HL-60 (cell line): ENCODE measurements around the gene KRT36.

ENCODE experiments used
- DNase-seq, 2 experiments: peaks; one replicate each; pipeline ENCODE4 v3.0.0-alpha.2; 2010 to 2020; ENCODE audit warnings: low read depth in 1 of 2, low spot score in 1 of 2
- H3K27ac ChIP-seq: fragments of 250-450 bp; sonication (Bioruptor Pico); replicated peaks from 2 replicates; pipeline ENCODE4 v1.5.1; 2020; ENCODE audit warnings: mild to moderate bottlenecking, moderate library complexity
- H3K27me3 ChIP-seq: fragments of 250-450 bp; sonication (Bioruptor Pico); 2 replicates; pipeline ENCODE4 v1.5.1; 2021; ENCODE audit warnings: mild to moderate bottlenecking, moderate library complexity; ENCODE audit not compliant: insufficient read depth, poor library complexity, severe bottlenecking
- H3K4me3 ChIP-seq: replicated peaks from 2 replicates; pipeline ENCODE4 v1.5.1; 2011; ENCODE audit warnings: mild to moderate bottlenecking, control low read depth, low read length; ENCODE audit not compliant: insufficient read depth
- GABPA ChIP-seq: IDR thresholded peaks from 2 replicates; pipeline ENCODE4 v1.6.1; 2012; ENCODE audit warnings: low read depth
- POLR2AphosphoS5 ChIP-seq: IDR thresholded peaks from 2 replicates; pipeline ENCODE4 v1.6.1; 2012; ENCODE audit warnings: low read depth
- SPI1 ChIP-seq: IDR thresholded peaks from 2 replicates; pipeline ENCODE4 v1.6.1; 2012; ENCODE audit warnings: low read depth, mild to moderate bottlenecking, borderline replicate concordance
- TF ChIP-seq, protein P1 (sequence below): IDR thresholded peaks from 2 replicates; pipeline ENCODE4 v1.6.1; 2012; ENCODE audit warnings: low read depth; ENCODE audit not compliant: insufficient replicate concordance
- TF ChIP-seq, protein P2 (sequence below): IDR thresholded peaks from one replicate; pipeline ENCODE4 v1.5.1; 2011; ENCODE audit warnings: low read length, control low read depth, inconsistent platforms; ENCODE audit not compliant: insufficient read depth

The KRT36 gene

DNA sequence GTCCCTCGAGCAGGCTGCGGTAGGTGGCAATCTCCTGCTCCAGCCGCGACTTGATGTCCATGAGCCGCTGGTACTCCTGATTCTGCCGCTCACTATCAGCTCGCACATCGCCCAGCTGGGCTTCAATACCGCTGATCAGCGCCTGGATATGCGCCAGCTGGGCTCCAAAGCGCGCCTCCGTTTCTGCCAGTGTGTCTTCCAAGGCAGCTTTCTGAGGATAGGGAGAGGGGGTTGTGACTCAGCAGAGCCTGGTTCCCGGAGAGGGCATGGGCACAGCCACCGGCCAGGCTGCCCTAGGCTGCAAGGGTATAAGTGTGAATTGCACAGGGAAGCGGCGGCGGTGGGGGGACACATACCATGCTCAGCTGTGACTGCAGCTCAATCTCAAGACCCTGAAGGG, 34.1 kb upstream of the KRT36 start:
- Histone ChIP-seq H3K4me3 (no peak overlapping the region), H3K27ac (no peak overlapping the region)
- DNase-seq: no peak

DNA sequence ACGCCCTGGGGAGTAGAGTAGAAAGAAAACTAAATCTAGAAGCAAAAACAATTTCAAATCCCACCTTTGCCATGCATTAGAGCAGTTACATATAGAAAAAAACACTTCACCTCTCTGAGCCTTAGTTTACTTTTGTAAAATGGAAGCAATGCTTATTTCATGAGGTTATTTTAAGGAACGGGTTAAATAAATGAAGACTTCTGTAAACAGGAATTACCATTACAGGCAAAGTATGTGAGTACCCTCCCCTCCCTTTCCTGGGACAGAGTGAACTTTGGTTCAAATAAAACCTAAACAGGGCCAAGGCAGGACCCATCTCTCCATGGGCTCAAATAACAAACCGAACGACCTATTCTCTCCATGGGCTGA, 33.5 kb upstream of the KRT36 start:
- H3K27ac ChIP-seq: no peak overlapping the region
- H3K27me3 ChIP-seq: peaks cover 15% of the 10 kb centered on the region
- TF ChIP-seq POLR2AphosphoS5 (no peak), GABPA (no peak), SPI1 (no peak)
- TF ChIP-seq, protein P1, sequence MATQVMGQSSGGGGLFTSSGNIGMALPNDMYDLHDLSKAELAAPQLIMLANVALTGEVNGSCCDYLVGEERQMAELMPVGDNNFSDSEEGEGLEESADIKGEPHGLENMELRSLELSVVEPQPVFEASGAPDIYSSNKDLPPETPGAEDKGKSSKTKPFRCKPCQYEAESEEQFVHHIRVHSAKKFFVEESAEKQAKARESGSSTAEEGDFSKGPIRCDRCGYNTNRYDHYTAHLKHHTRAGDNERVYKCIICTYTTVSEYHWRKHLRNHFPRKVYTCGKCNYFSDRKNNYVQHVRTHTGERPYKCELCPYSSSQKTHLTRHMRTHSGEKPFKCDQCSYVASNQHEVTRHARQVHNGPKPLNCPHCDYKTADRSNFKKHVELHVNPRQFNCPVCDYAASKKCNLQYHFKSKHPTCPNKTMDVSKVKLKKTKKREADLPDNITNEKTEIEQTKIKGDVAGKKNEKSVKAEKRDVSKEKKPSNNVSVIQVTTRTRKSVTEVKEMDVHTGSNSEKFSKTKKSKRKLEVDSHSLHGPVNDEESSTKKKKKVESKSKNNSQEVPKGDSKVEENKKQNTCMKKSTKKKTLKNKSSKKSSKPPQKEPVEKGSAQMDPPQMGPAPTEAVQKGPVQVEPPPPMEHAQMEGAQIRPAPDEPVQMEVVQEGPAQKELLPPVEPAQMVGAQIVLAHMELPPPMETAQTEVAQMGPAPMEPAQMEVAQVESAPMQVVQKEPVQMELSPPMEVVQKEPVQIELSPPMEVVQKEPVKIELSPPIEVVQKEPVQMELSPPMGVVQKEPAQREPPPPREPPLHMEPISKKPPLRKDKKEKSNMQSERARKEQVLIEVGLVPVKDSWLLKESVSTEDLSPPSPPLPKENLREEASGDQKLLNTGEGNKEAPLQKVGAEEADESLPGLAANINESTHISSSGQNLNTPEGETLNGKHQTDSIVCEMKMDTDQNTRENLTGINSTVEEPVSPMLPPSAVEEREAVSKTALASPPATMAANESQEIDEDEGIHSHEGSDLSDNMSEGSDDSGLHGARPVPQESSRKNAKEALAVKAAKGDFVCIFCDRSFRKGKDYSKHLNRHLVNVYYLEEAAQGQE: no peak
- TF ChIP-seq, protein P2, sequence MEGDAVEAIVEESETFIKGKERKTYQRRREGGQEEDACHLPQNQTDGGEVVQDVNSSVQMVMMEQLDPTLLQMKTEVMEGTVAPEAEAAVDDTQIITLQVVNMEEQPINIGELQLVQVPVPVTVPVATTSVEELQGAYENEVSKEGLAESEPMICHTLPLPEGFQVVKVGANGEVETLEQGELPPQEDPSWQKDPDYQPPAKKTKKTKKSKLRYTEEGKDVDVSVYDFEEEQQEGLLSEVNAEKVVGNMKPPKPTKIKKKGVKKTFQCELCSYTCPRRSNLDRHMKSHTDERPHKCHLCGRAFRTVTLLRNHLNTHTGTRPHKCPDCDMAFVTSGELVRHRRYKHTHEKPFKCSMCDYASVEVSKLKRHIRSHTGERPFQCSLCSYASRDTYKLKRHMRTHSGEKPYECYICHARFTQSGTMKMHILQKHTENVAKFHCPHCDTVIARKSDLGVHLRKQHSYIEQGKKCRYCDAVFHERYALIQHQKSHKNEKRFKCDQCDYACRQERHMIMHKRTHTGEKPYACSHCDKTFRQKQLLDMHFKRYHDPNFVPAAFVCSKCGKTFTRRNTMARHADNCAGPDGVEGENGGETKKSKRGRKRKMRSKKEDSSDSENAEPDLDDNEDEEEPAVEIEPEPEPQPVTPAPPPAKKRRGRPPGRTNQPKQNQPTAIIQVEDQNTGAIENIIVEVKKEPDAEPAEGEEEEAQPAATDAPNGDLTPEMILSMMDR: no peak

More for the DNA sequence above, 34.1 kb upstream of the KRT36 start:
- peaks cover 21% of the 10 kb centered on the region for H3K27me3 ChIP-seq
- TF ChIP-seq POLR2AphosphoS5 (no peak), SPI1 (no peak), GABPA (no peak)
- TF ChIP-seq, protein P2: no peak
- TF ChIP-seq, protein P1: no peak

DNA sequence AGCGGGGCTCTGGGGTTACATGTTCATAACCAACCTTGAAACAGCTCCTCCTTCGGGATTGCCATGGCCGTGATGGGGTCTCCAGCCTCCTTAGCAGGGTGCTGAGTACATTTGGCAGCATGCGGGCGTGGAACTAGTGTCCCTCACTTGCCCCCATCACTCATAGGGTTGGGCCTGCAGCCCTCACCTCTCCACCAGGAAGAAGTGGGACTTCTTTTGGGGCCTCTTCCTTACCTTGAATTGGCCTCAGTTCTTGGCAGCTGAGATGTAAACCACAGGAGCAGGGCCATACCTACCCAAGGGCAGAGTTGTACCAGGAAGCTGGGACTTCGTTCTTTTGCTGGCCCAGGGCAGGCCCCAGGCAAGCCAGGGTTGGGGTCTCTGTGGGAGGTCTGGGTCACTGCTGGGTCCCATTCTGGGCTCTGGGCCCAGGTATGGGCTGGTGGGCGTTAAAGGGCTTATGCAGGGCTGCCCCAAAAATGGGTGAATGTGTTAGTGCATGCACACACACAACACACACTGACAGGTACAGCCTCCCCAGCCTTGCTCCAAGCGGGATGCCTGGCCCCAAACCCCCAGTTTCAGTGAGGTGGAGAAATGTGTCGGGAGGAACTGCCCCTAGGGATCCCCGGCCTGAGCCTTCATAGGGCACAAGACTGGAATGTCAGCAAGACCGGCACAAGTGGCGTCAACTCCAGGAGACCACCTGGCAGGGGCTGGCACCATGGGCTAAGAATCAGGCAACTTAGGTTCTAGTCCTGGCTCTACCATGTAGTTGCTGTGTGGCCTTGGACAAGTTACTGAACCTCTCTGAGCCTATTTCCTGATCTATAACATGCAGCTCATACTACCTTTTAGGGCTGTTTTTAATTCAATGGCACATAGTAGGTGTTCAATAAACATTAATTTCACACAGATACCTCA, 32.9 kb upstream of the KRT36 start:
- Histone ChIP-seq H3K4me3 (no peak overlapping the region), H3K27me3 (peaks cover 9% of the 10 kb centered on the region), H3K27ac (no peak overlapping the region)
- TF ChIP-seq, protein P2: no peak
- TF ChIP-seq POLR2AphosphoS5 (no peak), GABPA (no peak), SPI1 (no peak)
- TF ChIP-seq, protein P1: no peak
- no peak for DNase-seq

More for the DNA sequence above, 33.5 kb upstream of the KRT36 start:
- no peak overlapping the region for H3K4me3 ChIP-seq
- no peak for DNase-seq
